ENCODE measurements around the gene NEIL3. TPM values are rescaled to one million over a fixed set of nuclear protein-coding genes. Genes with fewer than 3 reads are reported as not detected.

The NEIL3 gene
- total RNA-seq, 2 donors from 2014 or later: 0.52 TPM; not detected in 1

DNA sequence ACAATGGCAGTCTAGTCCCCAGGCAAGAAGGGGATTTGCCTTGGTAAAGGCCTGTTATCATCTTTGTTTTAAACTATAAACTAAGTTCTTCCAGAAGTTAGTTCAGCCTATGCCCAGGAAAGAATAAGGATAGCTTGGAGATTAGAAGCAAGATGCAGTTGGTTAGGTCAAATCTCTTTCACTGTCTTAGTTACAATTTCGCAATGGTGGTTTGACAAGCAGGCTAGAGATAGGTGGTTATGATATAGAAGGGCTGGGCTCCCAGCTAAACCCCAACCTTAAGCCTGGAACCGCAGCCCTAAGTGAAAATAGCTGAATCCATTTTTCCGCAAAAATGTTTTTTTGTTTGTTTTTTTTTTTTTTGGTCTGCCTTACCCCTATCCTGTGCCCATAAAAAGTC is 41.8 kb upstream of the NEIL3 start:
- no peak for DNase-seq (ENCODE audit: low spot score)
- H3K4me3 ChIP-seq: no peak overlapping the region
- no peaks in the 10 kb centered on the region for H3K9me3 ChIP-seq
- H3K4me1 ChIP-seq: no peaks in the 10 kb centered on the region
- no peaks in the 10 kb centered on the region for H3K36me3 ChIP-seq
- TF ChIP-seq, protein P1, sequence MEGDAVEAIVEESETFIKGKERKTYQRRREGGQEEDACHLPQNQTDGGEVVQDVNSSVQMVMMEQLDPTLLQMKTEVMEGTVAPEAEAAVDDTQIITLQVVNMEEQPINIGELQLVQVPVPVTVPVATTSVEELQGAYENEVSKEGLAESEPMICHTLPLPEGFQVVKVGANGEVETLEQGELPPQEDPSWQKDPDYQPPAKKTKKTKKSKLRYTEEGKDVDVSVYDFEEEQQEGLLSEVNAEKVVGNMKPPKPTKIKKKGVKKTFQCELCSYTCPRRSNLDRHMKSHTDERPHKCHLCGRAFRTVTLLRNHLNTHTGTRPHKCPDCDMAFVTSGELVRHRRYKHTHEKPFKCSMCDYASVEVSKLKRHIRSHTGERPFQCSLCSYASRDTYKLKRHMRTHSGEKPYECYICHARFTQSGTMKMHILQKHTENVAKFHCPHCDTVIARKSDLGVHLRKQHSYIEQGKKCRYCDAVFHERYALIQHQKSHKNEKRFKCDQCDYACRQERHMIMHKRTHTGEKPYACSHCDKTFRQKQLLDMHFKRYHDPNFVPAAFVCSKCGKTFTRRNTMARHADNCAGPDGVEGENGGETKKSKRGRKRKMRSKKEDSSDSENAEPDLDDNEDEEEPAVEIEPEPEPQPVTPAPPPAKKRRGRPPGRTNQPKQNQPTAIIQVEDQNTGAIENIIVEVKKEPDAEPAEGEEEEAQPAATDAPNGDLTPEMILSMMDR (IDR thresholded peaks at IDR 0.05): no peak
- no peaks in the 10 kb centered on the region for H3K27me3 ChIP-seq
- no peak overlapping the region for H3K27ac ChIP-seq

DNA sequence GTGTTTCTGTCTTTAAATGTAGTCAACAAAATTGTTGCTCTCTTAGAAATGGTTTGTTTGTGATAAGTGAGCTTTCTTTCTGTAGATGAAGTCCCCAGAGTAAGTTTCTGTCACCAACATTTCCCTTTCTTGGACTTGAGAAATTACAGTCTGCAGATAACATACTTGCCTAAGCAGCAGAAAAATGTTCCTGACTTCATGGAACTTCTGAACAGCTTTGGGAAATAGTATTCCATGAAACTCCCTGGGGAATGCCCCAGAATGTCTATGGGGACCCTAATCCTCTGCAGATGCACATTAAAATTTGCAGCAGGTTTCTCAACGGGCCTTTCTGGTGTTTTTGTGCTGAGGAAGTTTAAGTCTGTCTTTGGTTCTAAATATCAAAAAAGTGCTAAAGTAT is 38.6 kb upstream of the NEIL3 start:
- no peaks in the 10 kb centered on the region for H3K36me3 ChIP-seq
- H3K9me3 ChIP-seq: no peaks in the 10 kb centered on the region
- H3K27me3 ChIP-seq: no peaks in the 10 kb centered on the region
- no peak overlapping the region for H3K4me3 ChIP-seq
- no peaks in the 10 kb centered on the region for H3K4me1 ChIP-seq
- no peak for DNase-seq (ENCODE audit: low spot score)
- H3K27ac ChIP-seq: no peak overlapping the region
- TF ChIP-seq, protein P1 (IDR thresholded peaks at IDR 0.05): no peak

DNA sequence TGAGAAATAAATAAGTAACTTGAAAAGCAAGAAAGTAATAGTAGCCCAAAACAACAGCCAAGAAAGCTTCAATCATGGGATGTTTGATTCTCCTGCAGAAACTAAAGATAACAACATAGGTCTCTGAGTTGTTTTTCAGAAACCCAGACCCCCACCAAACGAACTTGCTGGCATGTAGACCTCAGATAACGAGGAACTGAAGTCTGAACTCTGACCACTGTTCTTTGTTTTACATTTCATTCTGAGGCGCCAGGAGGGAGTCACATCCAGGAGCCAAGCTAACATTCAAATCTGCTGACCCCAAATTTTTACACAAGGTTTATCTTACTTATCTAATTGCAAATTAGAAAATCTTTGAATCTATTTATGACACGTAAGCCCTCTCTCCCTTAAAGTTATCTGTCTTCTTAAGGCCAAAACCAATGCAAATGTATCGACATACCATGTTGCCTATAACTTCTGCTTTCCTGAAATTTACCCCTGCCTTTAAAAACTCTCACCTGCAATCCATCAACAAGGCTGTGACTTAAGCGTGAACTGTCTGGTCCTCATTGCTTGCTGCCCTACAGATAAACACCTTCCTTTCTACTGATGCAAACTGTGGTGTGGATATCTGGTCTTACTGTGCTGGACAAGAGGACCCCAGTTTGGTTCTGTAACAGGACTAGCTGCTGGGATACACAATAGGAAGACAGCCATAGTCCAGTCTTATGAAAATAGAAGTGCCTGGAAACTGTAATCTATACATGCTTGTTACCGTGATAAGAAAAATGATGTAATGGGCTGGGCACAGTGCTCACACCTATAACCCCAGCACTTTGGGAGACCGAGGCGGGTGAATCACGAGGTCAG is 37.5 kb upstream of the NEIL3 start:
- Histone ChIP-seq H3K9me3 (no peaks in the 10 kb centered on the region), H3K27me3 (no peaks in the 10 kb centered on the region), H3K36me3 (no peaks in the 10 kb centered on the region), H3K4me3 (no peak overlapping the region), H3K4me1 (no peaks in the 10 kb centered on the region), H3K27ac (no peak overlapping the region)
- no peak for DNase-seq (ENCODE audit: low spot score)
- TF ChIP-seq, protein P1 (IDR thresholded peaks at IDR 0.05): no peak

- Histone ChIP-seq H3K27me3 (no peaks in the 10 kb centered on the region), H3K4me3 (no peak overlapping the region), H3K36me3 (no peaks in the 10 kb centered on the region), H3K9me3 (no peaks in the 10 kb centered on the region), H3K4me1 (no peaks in the 10 kb centered on the region), H3K27ac (no peak overlapping the region)
- TF ChIP-seq, protein P1 (IDR thresholded peaks at IDR 0.05): no peak
- no peak for DNase-seq (ENCODE audit: low spot score)
Observed at GRCh38 chr4:177275999-177276398, 33.7 kb upstream of the NEIL3 start.

DNA sequence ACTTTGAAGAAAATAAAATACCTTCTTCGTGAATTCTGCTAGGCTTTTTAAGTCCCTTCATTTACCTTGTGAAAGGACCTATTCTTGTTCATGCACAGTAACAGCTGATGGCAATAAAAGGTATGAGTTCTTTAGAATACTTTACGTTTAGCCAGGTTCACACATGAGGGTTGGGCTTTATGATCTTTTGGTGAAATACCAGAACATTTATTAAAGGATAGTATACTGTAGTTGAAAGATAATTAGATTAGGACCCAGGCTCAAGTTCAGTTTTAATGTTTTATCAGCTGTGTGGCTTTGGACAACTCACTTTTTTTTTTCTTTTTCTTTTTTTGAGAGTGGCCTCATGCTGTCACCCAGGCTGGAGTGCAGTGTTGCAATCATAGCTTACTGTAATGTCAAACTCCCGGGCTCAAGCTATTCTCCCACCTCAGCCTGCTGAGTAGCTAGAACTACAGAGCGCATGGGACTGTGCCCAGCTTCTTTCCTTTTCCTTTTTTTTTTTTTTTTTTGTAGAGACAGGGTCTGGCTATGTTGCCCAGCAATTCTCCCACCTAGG is 28.2 kb upstream of the NEIL3 start:
- TF ChIP-seq, protein P1 (IDR thresholded peaks at IDR 0.05): no peak

More for the DNA sequence above, 28.2 kb upstream of the NEIL3 start:
- Histone ChIP-seq H3K27me3 (no peaks in the 10 kb centered on the region), H3K4me3 (no peak overlapping the region), H3K27ac (no peak overlapping the region), H3K36me3 (no peaks in the 10 kb centered on the region), H3K4me1 (no peaks in the 10 kb centered on the region), H3K9me3 (no peaks in the 10 kb centered on the region)
- no peak for DNase-seq (ENCODE audit: low spot score)
